GM12878 (cell line): ENCODE results near the gene MRPL28. TPM values are rescaled to one million over a fixed set of nuclear protein-coding genes. Genes with fewer than 3 reads are reported as not detected.

Experiments
- ATAC-seq: fragments of 200-7000 bp; cut with Tn5 transposase; 3 replicates; pipeline ENCODE4 v1.9.1; 2020; ENCODE audit warnings: mild to moderate bottlenecking, moderate library complexity
- BruUV-seq: library from RNA; stranded (reverse); fragments of 400-500 nt; replicated peaks from 2 replicates; lab custom pipeline; 2021; lab: Mats Ljungman, UMichigan
- CTCF ChIA-PET: fragments of 300-600 bp; sonication (Branson Sonifier 250); formaldehyde crosslinking; extraction: SDS; loops from one replicate; lab custom pipeline; 2021; ENCODE audit warnings: inconsistent platforms; lab: Yijun Ruan, JAX
- POLR2A ChIA-PET: fragments of 350-600 bp; formaldehyde crosslinking; extraction: SDS; loops from one replicate; lab custom pipeline; 2021; ENCODE audit warnings: inconsistent platforms; lab: Charles Lee
- RAD21 ChIA-PET: fragments of 300-600 bp; sonication (Branson Sonifier 250); formaldehyde crosslinking; loops from one replicate; lab custom pipeline; 2023; ENCODE audit warnings: antibody characterized with exemption; ENCODE audit not compliant: unreplicated experiment; lab: Charles Lee
- SMC1A ChIA-PET: fragments of 300-600 bp; sonication (Branson Sonifier 250); formaldehyde crosslinking; loops from one replicate; lab custom pipeline; 2023; ENCODE audit not compliant: unreplicated experiment, uncharacterized antibody; lab: Charles Lee
- DNase-seq: peaks from one replicate; pipeline ENCODE4 v3.0.0-alpha.2; 2011; ENCODE audit warnings: low read depth, low spot score
- FAIRE-seq: peaks from 3 replicates; lab custom pipeline; 2011; peaks lifted over from hg19 to GRCh38; lab: Jason Lieb, UNC
- H2AFZ ChIP-seq: 2 replicates; pipeline ENCODE4 v1.6.0; 2011; ENCODE audit warnings: low read depth, low read length, control low read depth; ENCODE audit not compliant: control insufficient read depth
- H3K27ac ChIP-seq: 2 replicates; pipeline ENCODE4 v1.5.1; 2011; ENCODE audit warnings: control low read depth; ENCODE audit not compliant: control insufficient read depth, insufficient read depth
- H3K27me3 ChIP-seq, 2 experiments: replicated peaks in 1 of 2; 2 replicates each; pipeline versions ENCODE4 v1.6.0 to v1.6.1; 2011; ENCODE audit warnings: low read length in 1 of 2; ENCODE audit not compliant: control insufficient read depth in 2 of 2, insufficient read depth in 2 of 2
- H3K36me3 ChIP-seq, 2 experiments: 2 replicates each; pipeline ENCODE4 v1.5.1; 2011; ENCODE audit warnings: low read length in 1 of 2; ENCODE audit not compliant: control insufficient read depth in 2 of 2, insufficient read depth in 2 of 2
- H3K4me1 ChIP-seq: 2 replicates; pipeline ENCODE4 v1.6.1; 2011; ENCODE audit warnings: mild to moderate bottlenecking, low read length, moderate library complexity, mixed read lengths; ENCODE audit not compliant: control insufficient read depth, insufficient read depth
- H3K4me2 ChIP-seq: 2 replicates; pipeline ENCODE4 v1.6.0; 2011; ENCODE audit warnings: control low read depth; ENCODE audit not compliant: control insufficient read depth, insufficient read depth
- H3K4me3 ChIP-seq: fragments of 200-600 bp; sonication (generic); 2 replicates; pipeline ENCODE4 v1.5.1; 2016
- H3K79me2 ChIP-seq: 2 replicates; pipeline ENCODE4 v1.6.0; 2011; ENCODE audit warnings: low read length; ENCODE audit not compliant: control insufficient read depth, insufficient read depth
- H3K9ac ChIP-seq: 2 replicates; pipeline ENCODE4 v1.8.0; 2011; ENCODE audit warnings: low read length, control low read depth, mixed read lengths; ENCODE audit not compliant: control insufficient read depth, insufficient read depth
- H3K9me3 ChIP-seq: replicated peaks from 3 replicates; pipeline ENCODE4 v1.5.1; 2011; ENCODE audit warnings: mild to moderate bottlenecking, low read length; ENCODE audit not compliant: control insufficient read depth, insufficient read depth
- H4K20me1 ChIP-seq: 2 replicates; pipeline ENCODE4 v1.6.0; 2011; ENCODE audit not compliant: control insufficient read depth, insufficient read depth
- ATF7 ChIP-seq: fragments of 450-650 bp; IDR thresholded peaks from 2 replicates; pipeline ENCODE4 v1.6.1; 2016; ENCODE audit warnings: low read depth, mild to moderate bottlenecking
- CBFB ChIP-seq: IDR thresholded peaks from 2 replicates; pipeline ENCODE4 v1.6.1; 2016; ENCODE audit warnings: antibody characterized with exemption, low read depth
- CBX5 ChIP-seq: sonication (generic); IDR thresholded peaks from 2 replicates; pipeline ENCODE4 v1.6.1; 2016; ENCODE audit warnings: low read depth, moderate library complexity, mild to moderate bottlenecking, inconsistent platforms
- EP300 ChIP-seq, 2 experiments: fragments of 150-350 bp in 1 of 2; IDR thresholded peaks; 2 replicates each; pipeline ENCODE4 v1.6.1; 2011 to 2012; ENCODE audit warnings: low read depth in 2 of 2, low read length in 2 of 2, borderline replicate concordance in 1 of 2, improper control_type of control experiment in 1 of 2, inconsistent platforms in 1 of 2; ENCODE audit not compliant: control insufficient read depth in 1 of 2
- IKZF1 ChIP-seq: fragments of 450-650 bp; conservative IDR thresholded peaks from 2 replicates; pipeline ENCODE4 v1.6.1; 2017; ENCODE audit warnings: antibody characterized with exemption, mild to moderate bottlenecking
- JUNB ChIP-seq: IDR thresholded peaks from 2 replicates; pipeline ENCODE4 v1.6.1; 2016; ENCODE audit warnings: antibody characterized with exemption, mild to moderate bottlenecking
- POU2F2 ChIP-seq: IDR thresholded peaks from 3 replicates; pipeline ENCODE4 v1.6.1; 2011; ENCODE audit warnings: low read depth, mild to moderate bottlenecking, low read length, borderline replicate concordance
- RAD21 ChIP-seq: IDR thresholded peaks from 2 replicates; pipeline ENCODE4 v1.6.1; 2011; ENCODE audit warnings: mild to moderate bottlenecking, low read depth, low read length, moderate library complexity; ENCODE audit not compliant: insufficient read depth
- RUNX3 ChIP-seq: IDR thresholded peaks from 2 replicates; pipeline ENCODE4 v1.6.1; 2012; ENCODE audit warnings: low read length, inconsistent platforms
- SMARCA5 ChIP-seq: fragments of 450-650 bp; IDR thresholded peaks from 2 replicates; pipeline ENCODE4 v1.6.1; 2017; ENCODE audit warnings: mild to moderate bottlenecking
- SMC3 ChIP-seq: IDR thresholded peaks from 2 replicates; pipeline ENCODE4 v1.6.1; 2011; ENCODE audit warnings: low read length, improper control_type of control experiment, borderline replicate concordance
- YY1 ChIP-seq: IDR thresholded peaks from 2 replicates; pipeline ENCODE4 v1.6.1; 2011; ENCODE audit warnings: low read depth, mild to moderate bottlenecking, low read length
- ZNF217 ChIP-seq: fragments of 450-650 bp; IDR thresholded peaks from 2 replicates; pipeline ENCODE4 v1.6.1; 2017; ENCODE audit warnings: antibody characterized with exemption, mild to moderate bottlenecking
- WGBS: methylation state at CpG from one replicate; pipeline ENCODE4 v1.1.6; 2016; ENCODE audit warnings: low lambda C conversion rate; ENCODE audit not compliant: insufficient replicate concordance, insufficient coverage; ENCODE audit errors: missing lambda C conversion rate; 5-methylcytosine and 5-hydroxymethylcytosine counted together
- in situ Hi-C: fragments of 300-500 bp; cut with MboI; formaldehyde crosslinking; loops from 9 replicates; pipeline ENCODE4 v1.14.3; 2018; ENCODE audit warnings: mixed read lengths
- intact Hi-C: fragments of 100-400 bp; cut with micrococcal nuclease; formaldehyde crosslinking; loops from one replicate; pipeline ENCODE4 v1.14.2; 2022; ENCODE audit not compliant: unreplicated experiment
- polyA plus RNA-seq, 11 experiments: library from polyadenylated mRNA; depleted of rRNA in 4 of 11; unstranded in 6 of 11; stranded (reverse) in 5 of 11; fragments of >200 nt; fragmentation: Nextera tagmentation in 4 of 11; fragmentation: Illumina TruSeq in 1 of 11; extraction: Ambion mirVana in 4 of 11; extraction: Trizol in 1 of 11; gene quantifications; 1 replicate in 1 of 11; 2 replicates in 10 of 11; pipeline versions ENCODE4 v1.2.1 to v1.2.3, GENCODE V29; 2011 to 2016; ENCODE audit warnings: inconsistent platforms in 2 of 11, missing spikeins in 2 of 11, low read depth in 1 of 11
- total RNA-seq, 4 experiments: library from RNA; depleted of rRNA in 3 of 4; stranded (reverse); fragments of >200 nt in 3 of 4; fragmentation: Illumina TruSeq in 1 of 4; extraction: Trizol in 1 of 4; gene quantifications; 2 replicates each; pipeline versions ENCODE4 v1.2.1 to v1.2.3, GENCODE V29; 2013 to 2021
- TF ChIP-seq, protein P1 (sequence below): fragments of 450-650 bp; IDR thresholded peaks from 2 replicates; pipeline ENCODE4 v1.6.1; 2016; ENCODE audit warnings: mild to moderate bottlenecking
- TF ChIP-seq, protein P2 (sequence below), 3 experiments: IDR thresholded peaks in 2 of 3; conservative IDR thresholded peaks in 1 of 3; 2 replicates each; pipeline ENCODE4 v1.5.1; 2011; ENCODE audit warnings: low read depth in 3 of 3, low read length in 3 of 3, mild to moderate bottlenecking in 3 of 3, control low read depth in 2 of 3, moderate library complexity in 2 of 3, inconsistent platforms in 1 of 3, mixed read lengths in 1 of 3; ENCODE audit not compliant: control insufficient read depth in 2 of 3, insufficient read depth in 1 of 3; ENCODE audit errors: extremely low read depth in 1 of 3
- TF ChIP-seq, protein P3 (sequence below): fragments of 450-650 bp; IDR thresholded peaks from 2 replicates; pipeline ENCODE4 v1.6.1; 2017; ENCODE audit warnings: low read depth, mild to moderate bottlenecking, moderate library complexity

MRPL28 gene
- total and polyA plus RNA-seq, 10 of the 15 experiments (the other 5 are each of a cell fraction or from before 2014, with no cell fraction given) = 1.6 to 185 (median 110) TPM

GRCh38 chr16:392450-393030 lies 22.2 kb upstream of the MRPL28 start (continued):
- TF ChIP-seq, protein P1, sequence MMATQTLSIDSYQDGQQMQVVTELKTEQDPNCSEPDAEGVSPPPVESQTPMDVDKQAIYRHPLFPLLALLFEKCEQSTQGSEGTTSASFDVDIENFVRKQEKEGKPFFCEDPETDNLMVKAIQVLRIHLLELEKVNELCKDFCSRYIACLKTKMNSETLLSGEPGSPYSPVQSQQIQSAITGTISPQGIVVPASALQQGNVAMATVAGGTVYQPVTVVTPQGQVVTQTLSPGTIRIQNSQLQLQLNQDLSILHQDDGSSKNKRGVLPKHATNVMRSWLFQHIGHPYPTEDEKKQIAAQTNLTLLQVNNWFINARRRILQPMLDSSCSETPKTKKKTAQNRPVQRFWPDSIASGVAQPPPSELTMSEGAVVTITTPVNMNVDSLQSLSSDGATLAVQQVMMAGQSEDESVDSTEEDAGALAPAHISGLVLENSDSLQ = no peak
- no peak for TF ChIP-seq ATF7
- TF ChIP-seq, all 136 proteins: peak for 0

GRCh38 chr16:391885-392335 lies 21.6 kb upstream of the MRPL28 start:
- in situ Hi-C loops = loop anchor here (10.0 kb wide), 1 partner anchor 273 kb away; the partner anchor contains the start of gene RHOT2
- Histone ChIP-seq H3K27ac (no peak overlapping the region), H3K36me3 (no peaks in the 10 kb centered on the region), H3K4me2 (no peak overlapping the region), H3K9me3 (no peaks in the 10 kb centered on the region; the same call in 2 of the 3 replicates), H3K4me3 (no peak overlapping the region), H3K79me2 (no peaks in the 10 kb centered on the region; the same call in 1 of the 2 replicates), H2AFZ (no peak overlapping the region), H3K9ac (no peak overlapping the region), H3K4me1 (peaks cover 8% of the 10 kb centered on the region; the same call in 1 of the 2 replicates), H4K20me1 (no peaks in the 10 kb centered on the region), H3K27me3 (no peaks in the 10 kb centered on the region)
- ChIA-PET POLR2A (interaction anchor here (0.6 kb wide), 1 partner anchor 16 kb away, joined by 3 read pairs; no protein-coding TSS in a partner anchor), RAD21 (interaction anchor here (0.7 kb wide), 1 partner anchor 65 kb away, joined by 3 read pairs; no protein-coding TSS in a partner anchor), SMC1A (interaction anchor here (0.7 kb wide), 1 partner anchor 23 kb away, joined by 3 read pairs; no protein-coding TSS in a partner anchor), CTCF (interaction anchor here (0.6 to 1.8 kb wide), 6 partner anchors 9 to 110 kb away, joined by 3 to 5 read pairs (median 3); partner anchors contain the start of gene DECR2)
- BruUV-seq = no TSS peak
- 53% methylated on average over 7 of the region's 7 CpGs for WGBS
- ATAC-seq (peak; percentile 91), DNase-seq (no peak), FAIRE-seq (no peak)
- intact Hi-C loops = loop anchor here (10.0 kb wide), 2 partner anchors 103 to 273 kb away; partner anchors contain the start of gene RHOT2
- TF ChIP-seq POU2F2 = 0 out of 3 replicates have a peak, but pooled peaks have one; percentile 23
- peak; percentile 64; the same call in 1 of the 2 replicates for TF ChIP-seq CBX5
- no peak for TF ChIP-seq EP300 (IDR thresholded peaks at IDR 0.05; ENCODE audit: borderline replicate concordance in 1 of 2, control insufficient read depth in 1 of 2, low read depth in 2 of 2, low read length in 2 of 2)
- no peak for TF ChIP-seq JUNB
- peak; percentile 66 for TF ChIP-seq YY1
- TF ChIP-seq ZNF217 = peak; percentile 49; the same call in 1 of the 2 replicates
- peak; percentile 61 for TF ChIP-seq RUNX3
- TF ChIP-seq, protein P2, sequence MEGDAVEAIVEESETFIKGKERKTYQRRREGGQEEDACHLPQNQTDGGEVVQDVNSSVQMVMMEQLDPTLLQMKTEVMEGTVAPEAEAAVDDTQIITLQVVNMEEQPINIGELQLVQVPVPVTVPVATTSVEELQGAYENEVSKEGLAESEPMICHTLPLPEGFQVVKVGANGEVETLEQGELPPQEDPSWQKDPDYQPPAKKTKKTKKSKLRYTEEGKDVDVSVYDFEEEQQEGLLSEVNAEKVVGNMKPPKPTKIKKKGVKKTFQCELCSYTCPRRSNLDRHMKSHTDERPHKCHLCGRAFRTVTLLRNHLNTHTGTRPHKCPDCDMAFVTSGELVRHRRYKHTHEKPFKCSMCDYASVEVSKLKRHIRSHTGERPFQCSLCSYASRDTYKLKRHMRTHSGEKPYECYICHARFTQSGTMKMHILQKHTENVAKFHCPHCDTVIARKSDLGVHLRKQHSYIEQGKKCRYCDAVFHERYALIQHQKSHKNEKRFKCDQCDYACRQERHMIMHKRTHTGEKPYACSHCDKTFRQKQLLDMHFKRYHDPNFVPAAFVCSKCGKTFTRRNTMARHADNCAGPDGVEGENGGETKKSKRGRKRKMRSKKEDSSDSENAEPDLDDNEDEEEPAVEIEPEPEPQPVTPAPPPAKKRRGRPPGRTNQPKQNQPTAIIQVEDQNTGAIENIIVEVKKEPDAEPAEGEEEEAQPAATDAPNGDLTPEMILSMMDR (IDR thresholded peaks at IDR 0.05 in 2 of 3, conservative IDR thresholded peaks at IDR 0.05 in 1 of 3; ENCODE audit: control insufficient read depth in 2 of 3, extremely low read depth in 1 of 3, insufficient read depth in 1 of 3, low read depth in 3 of 3, low read length in 3 of 3) = peak; percentile 66 to 85 (median 82)
- peak; percentile 77 for TF ChIP-seq RAD21
- peak; percentile 84 for TF ChIP-seq SMARCA5
- peak; percentile 39; the same call in 1 of the 2 replicates for TF ChIP-seq CBFB
- TF ChIP-seq, protein P3, sequence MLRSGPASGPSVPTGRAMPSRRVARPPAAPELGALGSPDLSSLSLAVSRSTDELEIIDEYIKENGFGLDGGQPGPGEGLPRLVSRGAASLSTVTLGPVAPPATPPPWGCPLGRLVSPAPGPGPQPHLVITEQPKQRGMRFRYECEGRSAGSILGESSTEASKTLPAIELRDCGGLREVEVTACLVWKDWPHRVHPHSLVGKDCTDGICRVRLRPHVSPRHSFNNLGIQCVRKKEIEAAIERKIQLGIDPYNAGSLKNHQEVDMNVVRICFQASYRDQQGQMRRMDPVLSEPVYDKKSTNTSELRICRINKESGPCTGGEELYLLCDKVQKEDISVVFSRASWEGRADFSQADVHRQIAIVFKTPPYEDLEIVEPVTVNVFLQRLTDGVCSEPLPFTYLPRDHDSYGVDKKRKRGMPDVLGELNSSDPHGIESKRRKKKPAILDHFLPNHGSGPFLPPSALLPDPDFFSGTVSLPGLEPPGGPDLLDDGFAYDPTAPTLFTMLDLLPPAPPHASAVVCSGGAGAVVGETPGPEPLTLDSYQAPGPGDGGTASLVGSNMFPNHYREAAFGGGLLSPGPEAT = no peak
- peak; percentile 42; the same call in 1 of the 2 replicates for TF ChIP-seq ATF7
- 0 out of 2 replicates have a peak, but pooled peaks have one; percentile 21 for TF ChIP-seq IKZF1
- peak; percentile 30; the same call in 1 of the 2 replicates for TF ChIP-seq SMC3
